Stimulated activated CD4-positive, alpha-beta T cell treated with anti-CD3 and anti-CD28 coated beads, Interleukin-1b, Interleukin-23, amount 100 ng/mL, for 24 hours (primary cell): ENCODE measurements around the gene P2RY6.
"Not testable (repeated sequence)": the region's sequence is repeated elsewhere in the genome, so short reads cannot be mapped to it uniquely, and the experiment has no call there.

Experiments
- DNase-seq, 4 experiments: peaks; one replicate each; pipeline ENCODE4 v3.0.0-alpha.2; 2020; ENCODE audit warnings: low read depth in 4 of 4, low spot score in 1 of 4

The P2RY6 gene, protein sequence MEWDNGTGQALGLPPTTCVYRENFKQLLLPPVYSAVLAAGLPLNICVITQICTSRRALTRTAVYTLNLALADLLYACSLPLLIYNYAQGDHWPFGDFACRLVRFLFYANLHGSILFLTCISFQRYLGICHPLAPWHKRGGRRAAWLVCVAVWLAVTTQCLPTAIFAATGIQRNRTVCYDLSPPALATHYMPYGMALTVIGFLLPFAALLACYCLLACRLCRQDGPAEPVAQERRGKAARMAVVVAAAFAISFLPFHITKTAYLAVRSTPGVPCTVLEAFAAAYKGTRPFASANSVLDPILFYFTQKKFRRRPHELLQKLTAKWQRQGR

DNA sequence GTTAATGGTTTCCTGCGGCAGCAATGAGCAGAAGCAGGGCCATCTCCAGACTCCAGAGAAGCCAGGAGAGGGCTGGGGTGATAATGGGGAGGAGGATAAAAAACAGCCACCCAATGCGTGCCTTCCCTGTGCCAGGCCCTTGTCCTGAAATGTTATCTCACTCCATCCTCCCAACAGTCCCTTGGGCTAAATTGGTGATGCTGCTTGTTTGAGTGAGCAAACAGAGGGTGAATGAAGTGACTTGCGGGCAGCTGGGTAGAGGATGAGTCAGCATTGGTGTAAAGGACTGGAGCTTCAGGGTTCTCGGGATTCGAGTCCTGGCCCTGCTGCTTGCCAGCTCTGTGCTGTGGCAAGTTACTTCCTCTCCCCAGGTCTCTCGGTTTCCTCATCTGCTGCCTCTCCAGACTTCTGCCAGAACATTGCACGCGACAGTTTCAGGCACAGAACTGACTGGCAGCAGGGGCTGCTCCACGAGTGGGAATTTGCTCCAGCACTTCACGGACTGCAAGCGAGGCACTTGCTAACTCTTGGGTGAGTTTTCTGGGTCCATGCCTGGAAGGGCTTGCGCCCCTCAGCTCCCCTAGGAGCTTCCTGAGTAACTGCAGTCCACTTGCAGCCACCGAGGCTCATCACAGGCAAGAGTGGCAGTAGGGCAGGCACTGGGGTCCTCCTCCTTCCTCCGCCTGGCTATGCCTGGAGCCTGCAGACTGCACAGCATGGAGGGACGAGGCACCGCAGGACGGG lies at the start of gene P2RY6:
Gene P2RY6 (plus strand): TSS at position 403 of the 744 bp plus-strand sequence. CDS start 24,181 bp downstream, outside the sequence.
- DNase-seq: no peak

DNA sequence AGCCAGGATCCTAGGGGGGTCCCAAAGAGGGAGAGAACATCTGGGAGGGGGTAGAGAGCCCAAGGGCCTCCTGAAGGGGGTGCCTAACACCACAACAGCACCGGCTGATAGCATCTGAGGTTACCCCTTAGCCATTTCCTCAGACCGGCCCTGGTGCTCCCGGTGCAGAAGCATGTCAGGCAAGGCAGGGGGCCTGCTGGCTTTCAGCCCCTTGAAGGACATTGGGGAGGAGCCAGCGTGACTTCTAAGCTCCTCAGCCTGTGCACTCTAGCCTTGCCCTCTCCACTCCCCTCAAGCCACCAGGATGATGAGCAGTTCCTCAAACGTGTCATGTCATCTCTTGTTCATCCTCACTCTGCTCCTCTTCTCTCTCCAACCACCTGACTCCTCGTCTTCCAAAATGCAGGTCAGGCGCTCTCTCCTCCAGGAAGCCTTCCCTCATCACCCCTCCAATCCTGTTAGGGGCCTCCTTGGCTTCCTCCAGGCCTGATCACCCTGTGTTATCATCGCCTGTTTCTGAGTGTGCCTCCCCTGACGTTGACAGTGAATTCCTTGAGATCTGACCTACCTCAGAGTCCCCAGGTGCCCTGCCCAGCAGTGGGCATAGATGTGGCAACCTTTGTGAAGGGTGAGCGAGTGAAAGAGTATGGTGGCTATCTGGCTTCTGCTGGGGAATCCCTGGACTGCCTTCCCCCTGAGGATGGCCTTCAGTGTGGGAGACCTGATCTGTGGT lies 48.0 kb upstream of the P2RY6 start:
- no peak for DNase-seq

DNA sequence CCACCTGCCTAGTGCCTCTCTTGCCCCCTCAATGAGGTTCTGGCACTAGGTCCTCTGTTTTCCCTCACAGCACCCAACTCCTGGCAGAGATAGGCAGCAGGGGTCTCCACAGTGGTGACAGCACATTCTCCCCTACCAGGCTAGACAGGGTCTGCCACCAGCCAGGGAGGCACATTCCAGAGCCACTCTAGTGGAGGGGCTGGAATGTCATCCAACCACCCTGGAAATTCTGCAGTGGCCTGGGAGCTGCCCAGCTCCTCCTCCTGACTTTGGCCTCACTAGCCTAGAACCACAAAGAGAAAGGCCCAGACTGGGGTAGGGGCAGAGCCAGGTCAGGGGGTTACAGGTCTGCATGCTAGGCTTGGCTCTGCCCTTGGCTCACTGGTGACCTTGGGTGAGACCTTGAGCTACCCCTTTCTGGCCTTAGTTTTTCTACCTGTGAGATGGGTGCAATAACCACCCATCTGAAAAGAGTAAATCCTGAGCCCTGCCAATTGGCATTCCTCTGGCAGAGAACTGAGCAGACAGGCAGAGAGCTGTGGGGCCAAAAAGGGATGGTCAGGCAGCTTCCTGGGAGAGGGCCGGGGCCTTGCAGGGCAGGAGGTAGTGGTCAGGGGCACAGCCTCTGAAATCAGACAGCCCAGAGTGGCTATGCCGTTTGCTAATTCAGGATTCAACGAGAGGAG lies 47.0 kb upstream of the P2RY6 start:
- DNase-seq: no peak

DNA sequence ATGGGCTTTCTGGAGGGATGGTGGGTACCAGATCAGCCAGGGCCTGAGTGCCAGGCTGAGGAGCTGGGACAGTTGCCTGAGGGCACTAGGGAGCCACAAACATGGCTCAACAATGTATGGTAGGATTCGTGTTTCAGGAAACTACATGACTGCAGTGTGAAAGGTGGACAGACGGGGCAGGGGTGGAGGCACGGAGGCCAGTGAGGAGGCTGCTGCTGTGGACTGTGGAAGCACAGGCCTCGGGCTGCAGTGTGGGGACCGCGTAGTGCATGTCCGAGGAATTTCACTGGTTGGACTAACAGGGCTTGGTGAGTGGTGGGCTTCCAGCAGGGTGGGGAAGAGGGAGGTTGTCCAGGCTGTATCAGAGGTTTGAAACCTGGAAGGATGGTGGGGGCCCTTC lies 46.3 kb upstream of the P2RY6 start:
- no peak for DNase-seq

DNA sequence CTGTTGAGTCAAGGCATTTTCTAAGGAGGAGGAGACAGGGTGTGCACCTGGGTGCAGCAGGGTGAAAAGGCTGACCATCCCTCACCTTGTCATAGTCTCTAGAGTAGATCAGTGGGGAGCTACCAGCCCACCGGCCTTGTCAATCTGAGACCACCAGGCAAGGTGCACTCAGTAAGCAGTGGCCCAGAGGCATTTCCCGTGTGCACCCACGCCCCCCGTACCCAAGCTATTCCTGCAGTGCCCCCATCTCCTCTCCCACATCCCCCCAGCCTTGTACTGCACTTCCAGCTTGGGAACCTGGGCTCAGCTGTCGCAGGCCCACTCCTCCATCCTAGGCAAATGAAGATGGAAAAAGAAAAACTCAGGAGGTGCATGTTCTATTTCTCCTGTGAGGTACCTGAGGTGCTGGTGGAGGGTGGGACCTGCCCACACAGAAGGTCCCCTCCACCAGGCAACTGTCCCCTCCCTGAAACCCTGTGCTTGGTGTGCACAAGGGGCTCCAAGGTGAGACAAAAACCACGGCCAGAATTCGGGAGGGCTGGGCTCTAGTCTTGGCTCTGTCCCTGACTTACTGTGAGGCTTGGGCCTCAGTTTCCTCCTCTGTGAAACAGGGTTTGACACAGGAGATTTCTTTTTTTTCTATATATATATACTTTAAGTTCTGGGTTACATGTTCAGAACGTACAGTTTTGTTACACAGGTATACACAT lies 45.7 kb upstream of the P2RY6 start:
- no peak for DNase-seq

DNA sequence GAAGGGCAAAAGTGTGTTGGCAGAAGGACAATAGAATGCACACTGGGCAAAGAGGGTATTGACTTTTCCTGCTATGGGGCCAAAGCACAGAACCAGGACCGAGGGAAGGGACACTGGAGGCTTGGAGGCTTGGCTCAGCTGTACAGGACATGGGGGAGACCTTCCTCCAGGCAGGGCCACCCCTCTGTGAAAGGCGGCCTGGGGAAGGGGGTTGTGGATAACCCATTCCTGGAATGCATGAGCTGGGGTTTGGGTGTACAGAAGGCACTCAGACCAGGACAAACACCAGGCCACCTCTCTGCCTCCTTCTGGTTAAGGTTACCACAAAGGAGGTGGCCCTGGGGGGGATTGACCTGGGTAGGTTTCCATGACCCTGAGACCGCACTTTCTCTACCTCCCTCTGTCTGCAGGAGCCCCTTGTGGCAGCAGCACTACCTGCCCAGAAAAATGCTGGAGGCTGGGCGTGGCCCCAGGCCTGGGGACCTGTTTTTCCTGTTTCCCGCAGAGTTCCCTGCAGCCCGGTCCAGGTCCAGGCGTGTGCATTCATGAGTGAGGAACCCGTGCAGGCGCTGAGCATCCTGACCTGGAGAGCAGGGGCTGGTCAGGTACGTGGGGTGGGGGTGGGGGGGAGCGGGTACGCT lies 44.4 kb upstream of the P2RY6 start:
- no peak for DNase-seq

DNA sequence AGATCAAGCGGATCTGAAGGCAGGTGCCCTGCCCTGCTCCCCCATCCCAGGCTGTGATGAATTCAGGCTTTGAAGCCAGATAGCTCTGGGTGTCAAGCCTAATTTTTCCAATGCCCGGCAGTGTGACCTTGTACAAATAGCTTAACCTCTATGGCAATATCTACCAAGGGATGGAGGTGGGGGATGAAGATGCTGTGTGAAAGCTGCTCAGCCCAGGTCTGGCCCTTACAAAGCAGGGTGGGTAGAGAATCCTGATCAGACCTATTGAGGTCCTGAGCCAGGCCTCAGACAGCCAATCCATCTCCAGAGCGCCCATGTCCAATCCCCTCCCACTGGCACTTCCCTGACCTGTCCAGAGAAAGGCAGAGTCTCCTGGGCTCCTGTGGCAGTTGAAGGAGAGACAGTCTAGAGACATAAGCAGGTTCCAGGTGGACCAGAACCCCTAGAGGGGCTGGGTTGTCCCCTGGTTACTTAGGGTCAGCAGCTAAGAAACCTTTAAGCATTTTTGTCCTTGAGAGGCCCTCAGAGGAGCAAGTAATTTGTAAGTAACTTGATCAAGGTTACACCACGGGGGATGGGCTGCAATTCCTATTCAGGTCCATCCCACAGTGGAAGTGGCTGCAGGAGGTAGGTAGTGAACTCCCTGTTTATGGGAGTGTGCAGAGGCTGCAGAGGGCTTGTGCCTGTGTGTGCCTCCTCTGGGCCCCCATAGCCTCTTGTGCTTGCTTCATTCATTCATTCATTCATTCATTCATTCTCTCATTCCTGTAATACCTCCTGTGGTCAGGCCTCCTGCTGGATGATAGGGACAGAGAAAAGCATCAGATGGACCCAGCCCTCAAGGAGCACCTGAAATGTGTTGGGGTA lies 43.6 kb upstream of the P2RY6 start:
- DNase-seq: no peak

DNA sequence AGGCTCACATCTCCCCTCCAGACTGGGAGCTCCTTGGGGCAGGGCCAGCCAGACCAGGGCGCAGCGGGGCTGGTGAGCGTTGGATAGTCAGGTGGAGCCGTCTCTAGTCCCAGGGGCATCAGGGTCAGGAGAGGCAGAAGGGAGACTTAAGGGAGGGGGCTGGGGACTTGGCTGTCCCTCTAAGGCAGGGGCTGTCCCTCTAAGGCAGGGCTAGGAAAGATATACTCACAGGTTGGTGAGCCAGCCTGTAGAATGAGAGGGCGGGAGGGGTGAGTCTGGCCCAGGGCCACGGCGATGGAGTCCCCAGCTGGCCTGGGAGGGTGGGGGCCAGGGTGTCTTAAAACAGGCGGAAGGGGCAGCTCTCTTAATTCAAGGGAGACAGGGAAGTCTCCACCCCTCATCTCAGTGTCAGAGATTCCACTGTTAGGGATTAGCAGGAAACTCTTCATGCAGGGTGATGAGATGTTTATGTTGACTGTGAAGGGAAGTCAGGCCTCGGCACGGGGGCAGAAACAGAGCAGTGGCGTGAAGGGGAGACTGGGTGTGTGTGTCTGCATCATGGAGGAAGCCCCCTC lies 42.7 kb upstream of the P2RY6 start:
- DNase-seq: no peak

DNA sequence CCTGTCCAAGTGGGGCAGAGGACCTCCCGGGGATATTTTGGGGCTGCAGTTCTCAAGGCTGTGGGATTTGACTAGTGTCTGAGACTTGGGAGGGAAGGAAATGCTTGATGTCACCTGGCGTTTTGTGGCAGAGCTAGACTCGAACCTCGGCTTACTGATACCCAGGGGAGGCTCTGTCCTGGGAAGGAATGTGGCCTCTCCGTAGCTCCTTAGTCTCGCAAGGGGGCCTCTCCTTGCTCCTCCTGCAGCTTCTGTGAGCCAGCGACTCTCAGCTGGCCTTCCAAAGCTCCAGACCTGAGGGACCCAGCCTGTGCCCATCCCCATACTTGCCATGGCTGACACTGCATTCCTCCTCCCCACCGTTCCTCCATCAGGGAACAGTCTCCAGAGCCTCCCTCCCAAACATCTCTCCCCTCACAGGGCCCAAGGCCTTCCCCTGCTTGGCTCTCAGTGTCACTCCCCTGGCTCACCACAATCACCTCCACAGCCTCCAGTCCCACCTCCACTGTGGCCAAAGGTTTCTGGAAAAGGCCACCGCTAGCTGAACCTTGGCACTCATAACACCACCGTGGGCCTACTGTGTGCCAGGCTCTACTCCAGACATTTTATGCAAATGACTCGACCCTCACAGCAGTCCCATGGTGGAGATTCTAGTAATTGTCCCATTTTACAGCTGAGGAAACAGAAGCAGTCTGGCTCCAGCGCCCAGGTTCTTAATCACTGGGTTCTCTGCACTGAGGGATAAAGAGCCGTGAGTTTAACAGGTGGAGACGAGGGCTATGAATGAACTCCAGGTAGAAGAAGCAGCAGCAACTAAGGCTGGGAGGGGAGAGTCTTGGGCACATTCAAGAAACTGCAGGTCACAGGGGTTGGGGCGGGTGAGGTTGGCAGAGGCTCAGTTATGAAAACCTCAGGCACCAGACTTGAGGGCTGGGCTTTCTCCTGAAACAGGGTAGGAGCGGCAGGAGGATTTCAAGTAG lies 42.0 kb upstream of the P2RY6 start:
- no peak for DNase-seq

DNA sequence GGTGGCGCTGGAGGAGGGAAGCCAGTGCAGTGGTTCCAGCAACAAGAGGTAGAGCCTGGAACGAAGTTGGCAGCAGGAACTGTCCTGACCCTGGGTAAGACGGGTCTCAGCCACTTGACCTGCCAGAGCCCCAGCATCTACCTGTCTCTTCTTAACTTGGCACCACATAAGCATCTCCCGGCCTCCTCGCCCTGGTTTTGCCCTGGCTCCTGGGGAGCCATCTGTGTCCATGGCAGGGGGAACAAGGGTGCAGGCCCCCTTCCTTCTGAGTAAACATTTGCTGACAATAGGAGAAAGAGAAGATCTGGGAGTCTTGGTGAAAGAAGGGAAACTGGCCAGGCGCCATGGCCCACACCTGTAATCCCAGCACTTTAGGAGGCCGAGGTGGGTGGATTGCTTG lies 41.2 kb upstream of the P2RY6 start:
- DNase-seq: no peak

DNA sequence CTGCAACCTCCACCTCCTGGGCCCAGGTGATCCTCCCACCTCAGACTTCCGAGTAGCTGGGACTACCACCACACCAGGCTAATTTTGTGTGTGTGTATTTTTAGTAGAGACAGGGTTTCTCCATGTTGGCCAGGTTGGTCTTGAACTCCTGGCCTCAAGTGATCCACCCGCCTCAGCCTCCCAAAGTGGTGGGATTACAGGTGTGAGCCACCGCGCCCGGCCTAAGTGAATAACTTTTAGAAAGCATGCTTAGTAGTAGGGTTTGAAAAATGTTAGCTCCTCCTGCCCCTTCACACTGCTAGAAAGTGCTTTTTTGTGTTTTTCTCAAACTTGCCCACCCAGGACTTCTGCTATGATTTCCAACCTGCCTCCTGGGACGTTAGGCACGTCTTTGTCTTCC lies 39.7 kb upstream of the P2RY6 start:
- not testable (repeated sequence) for DNase-seq

DNA sequence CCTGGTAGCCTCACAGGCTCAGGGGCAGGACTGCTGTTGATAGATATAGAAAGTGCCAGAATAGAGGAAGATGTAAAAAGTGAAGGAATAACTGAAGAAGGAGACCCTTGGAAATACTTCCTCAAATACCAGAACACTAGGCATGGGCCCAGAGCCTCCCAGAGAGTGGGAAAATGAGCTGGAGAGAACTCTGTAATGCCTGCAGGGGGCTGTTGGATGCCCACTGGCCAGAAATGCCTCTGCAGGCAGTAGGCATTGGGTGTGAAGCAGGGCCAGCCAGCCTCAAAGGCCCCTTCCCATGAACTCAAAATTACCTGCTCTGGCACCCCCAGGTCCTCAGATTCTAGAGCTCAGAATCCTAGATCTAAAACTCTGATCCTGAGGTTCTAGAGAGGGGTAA lies 38.9 kb upstream of the P2RY6 start:
- no peak for DNase-seq

DNA sequence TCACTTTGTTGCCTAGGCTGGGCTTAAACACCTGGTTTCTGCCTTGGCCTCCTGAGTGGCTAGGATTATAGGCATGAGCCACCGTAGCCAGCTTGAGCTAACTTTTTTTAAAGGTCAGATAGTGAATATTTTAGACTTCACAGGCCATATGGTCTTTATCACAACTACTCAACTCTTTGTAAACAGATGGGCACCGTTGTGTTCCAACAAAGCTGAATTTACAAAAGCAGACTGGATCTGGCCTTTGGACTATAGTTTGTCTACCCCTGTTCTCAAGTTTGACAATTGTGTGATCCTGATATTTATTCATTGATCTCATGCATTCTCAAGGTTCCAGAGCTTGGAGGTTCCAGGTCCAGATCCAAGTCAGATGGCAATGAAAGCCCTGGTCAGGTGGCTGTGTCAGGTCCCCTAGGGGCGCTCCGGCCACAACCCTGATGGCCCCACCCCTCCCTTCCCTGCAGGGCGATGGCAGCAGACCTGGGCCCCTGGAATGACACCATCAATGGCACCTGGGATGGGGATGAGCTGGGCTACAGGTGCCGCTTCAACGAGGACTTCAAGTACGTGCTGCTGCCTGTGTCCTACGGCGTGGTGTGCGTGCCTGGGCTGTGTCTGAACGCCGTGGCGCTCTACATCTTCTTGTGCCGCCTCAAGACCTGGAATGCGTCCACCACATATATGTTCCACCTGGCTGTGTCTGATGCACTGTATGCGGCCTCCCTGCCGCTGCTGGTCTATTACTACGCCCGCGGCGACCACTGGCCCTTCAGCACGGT lies 38.3 kb upstream of the P2RY6 start:
- no peak for DNase-seq

DNA sequence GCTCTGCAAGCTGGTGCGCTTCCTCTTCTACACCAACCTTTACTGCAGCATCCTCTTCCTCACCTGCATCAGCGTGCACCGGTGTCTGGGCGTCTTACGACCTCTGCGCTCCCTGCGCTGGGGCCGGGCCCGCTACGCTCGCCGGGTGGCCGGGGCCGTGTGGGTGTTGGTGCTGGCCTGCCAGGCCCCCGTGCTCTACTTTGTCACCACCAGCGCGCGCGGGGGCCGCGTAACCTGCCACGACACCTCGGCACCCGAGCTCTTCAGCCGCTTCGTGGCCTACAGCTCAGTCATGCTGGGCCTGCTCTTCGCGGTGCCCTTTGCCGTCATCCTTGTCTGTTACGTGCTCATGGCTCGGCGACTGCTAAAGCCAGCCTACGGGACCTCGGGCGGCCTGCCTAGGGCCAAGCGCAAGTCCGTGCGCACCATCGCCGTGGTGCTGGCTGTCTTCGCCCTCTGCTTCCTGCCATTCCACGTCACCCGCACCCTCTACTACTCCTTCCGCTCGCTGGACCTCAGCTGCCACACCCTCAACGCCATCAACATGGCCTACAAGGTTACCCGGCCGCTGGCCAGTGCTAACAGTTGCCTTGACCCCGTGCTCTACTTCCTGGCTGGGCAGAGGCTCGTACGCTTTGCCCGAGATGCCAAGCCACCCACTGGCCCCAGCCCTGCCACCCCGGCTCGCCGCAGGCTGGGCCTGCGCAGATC lies 37.5 kb upstream of the P2RY6 start:
- DNase-seq: no peak

DNA sequence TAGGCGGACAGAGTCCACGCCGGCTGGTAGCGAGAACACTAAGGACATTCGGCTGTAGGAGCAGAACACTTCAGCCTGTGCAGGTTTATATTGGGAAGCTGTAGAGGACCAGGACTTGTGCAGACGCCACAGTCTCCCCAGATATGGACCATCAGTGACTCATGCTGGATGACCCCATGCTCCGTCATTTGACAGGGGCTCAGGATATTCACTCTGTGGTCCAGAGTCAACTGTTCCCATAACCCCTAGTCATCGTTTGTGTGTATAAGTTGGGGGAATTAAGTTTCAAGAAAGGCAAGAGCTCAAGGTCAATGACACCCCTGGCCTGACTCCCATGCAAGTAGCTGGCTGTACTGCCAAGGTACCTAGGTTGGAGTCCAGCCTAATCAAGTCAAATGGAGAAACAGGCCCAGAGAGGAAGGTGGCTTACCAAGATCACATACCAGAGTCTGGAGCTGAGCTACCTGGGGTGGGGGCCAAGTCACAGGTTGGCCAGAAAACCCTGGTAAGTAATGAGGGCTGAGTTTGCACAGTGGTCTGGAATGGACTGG lies 36.8 kb upstream of the P2RY6 start:
- DNase-seq: no peak

DNA sequence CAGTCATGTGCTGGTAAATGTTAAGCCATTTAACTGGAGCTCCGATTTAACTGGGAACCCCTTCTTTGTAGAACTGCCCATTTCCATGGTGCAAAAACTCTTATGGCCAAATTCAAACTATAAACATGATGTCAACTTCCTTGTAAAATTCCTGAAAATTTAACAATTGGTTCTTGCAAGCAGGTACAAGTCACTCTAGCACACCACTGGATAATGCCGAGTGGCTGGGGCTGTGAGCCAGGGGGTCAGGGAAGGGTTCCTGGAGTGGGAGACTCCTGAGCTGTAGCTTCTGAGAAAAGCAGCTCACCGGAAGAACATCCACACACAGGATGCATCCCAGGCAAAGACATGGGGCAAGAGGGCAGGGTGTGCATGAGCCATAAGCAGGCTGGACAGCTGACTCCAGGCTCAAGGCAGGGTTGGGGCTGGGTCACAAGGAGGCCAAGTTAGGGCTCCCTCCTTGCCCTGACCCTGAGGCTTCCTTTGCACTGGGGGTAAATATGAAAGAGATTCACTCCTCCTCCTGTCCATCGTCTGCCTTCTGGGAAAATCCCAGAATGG lies 35.9 kb upstream of the P2RY6 start:
- DNase-seq: no peak
